Fibroblast of peridontal ligament (primary cell): ENCODE measurements around the gene NEDD4.
"Not testable (repeated sequence)": the region's sequence is repeated elsewhere in the genome, so short reads cannot be mapped to it uniquely, and the experiment has no call there.

Experiments
- DNase-seq: peaks from one replicate; pipeline ENCODE4 v3.0.0-alpha.2; 2010; ENCODE audit errors: extremely low read depth

NEDD4 gene

DNA sequence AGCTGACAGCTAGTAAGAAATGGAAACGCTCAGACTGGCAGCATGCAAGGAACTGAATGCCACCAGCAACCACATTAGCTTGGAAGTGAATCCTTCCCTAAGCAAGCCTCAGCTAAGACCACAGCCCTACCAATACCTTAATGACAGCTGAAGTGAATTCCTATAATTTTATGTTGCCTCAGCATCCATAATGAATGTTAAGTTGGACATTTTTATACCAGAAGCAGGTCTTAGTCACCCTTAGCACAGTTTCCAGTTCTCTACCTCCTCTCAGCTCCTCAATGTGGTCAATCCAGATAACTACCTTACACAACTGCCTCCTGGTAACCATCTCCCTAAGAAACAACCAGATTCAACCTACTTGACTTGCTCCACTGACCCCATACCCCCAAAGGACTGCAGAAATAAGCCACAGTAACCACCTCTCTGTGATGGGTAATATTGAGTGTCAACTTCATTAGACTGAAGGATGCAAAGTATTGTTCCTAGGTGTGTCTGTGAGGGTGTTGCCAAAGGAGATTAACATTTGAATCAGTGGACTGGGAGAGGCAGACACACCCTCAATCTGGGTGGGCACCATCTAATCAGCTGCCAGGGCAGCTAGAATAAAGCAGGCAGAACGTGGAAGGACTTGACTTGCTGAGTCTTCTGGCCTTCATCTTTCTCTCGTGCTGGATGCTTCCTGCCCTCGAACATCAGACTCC, 33.5 kb downstream of the NEDD4 start:
- peak; percentile 12 for DNase-seq

DNA sequence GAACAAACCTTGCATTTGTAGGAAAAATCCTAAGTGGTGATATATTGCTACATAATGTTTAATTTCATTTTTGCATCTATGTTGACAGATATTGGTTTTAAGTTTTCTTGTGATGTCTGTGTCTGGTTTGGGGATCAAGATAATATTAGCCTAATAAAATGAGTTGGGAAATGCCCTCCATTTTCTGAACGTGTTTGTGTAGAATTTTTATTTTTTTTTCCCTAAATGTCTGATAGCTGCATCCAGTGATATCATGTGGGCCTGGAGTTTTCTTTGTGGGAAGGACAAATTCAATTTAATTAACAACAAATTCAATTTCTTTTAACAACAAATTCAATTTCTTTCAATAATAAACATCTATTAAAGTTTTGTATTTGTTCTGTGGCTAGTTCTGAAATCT, 35.1 kb downstream of the NEDD4 start:
- no peak for DNase-seq

DNA sequence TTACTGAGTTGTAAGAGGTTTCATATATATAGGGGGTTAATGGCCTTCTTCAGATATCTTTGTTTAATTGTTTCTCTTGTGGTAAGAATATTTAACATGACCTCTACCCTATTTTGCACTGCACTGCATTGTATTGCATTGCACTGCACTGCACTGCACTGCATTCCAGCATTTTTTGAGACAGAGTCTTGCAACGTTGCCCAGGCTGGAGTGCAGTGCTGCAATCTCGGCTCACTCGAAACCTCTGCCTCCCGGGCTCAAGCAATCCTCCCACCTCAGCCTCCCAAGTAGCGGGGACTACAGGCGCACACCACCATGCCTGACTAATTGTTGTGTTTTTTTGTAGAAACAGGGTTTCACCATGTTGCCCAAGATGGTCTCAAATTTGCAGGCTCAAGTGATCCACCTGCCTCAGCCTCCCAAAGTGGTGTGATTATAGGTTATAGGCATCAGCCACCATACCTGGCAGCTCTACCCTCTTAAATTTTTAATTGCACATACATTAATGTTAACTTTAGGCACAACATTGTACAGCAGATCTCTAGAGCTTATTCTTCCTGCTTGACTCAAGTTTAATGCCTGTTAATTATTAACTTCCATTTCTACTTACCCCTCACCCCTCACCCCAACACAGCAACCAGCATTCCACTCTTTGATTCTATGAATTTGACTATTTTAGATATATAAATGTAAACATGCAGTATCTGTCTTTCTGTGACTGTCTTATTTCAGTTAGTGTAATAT, 38.4 kb downstream of the NEDD4 start:
- no peak for DNase-seq

DNA sequence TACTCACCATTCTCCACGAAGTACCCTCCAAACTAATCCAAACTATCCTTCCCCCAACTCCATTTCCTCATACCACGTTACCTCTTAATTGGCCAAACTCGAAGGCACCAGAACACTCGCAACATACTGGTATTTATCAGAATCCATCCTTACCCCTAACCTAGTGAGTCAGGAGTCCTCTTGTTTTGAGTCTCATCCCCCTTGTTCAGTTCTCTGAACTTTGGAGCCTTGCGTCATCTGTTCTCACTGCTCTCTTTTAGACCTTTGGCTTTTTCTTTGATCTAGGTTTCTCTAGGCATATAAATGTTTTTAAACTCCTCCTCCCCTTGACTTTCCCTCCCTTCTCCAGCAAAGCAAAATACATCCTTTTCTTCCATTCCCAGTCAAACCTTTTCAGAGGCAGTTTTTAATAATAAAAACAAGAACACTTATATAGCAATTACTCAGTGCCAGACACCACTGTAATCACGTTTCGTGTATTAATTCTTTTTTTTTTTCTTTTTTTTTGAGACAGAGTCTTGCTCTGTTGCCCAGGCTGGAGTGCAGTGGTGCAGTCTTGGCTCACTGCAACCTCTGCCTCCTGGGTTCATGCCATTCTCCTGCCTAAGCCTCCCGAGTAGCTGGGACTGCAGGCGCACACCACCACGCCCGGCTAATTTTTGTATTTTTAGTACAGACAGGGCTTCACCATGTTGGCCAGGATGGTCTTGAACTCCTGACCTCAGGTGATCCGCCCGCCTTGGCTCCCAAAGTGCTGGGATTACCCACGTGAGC, 40.7 kb downstream of the NEDD4 start:
- not testable (repeated sequence) for DNase-seq

DNA sequence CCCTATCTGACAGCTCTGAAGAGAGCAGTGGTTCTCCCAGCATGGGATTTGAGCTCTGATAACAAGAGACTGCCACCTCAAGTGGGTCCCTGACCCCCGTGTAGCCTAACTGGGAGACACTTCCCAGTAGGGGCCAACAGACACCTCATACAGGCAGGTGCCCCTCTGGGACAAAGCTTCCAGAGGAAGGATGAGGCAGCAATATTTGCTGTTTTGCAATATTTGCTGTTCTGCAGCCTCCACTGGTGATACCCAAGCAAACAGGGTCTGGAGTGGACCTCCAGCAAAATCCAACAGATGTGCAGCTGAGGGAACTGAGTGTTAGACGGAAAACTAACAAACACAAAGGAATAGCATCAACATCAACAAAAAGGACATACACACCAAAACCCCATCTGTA, 48.8 kb downstream of the NEDD4 start:
- not testable (repeated sequence) for DNase-seq

DNA sequence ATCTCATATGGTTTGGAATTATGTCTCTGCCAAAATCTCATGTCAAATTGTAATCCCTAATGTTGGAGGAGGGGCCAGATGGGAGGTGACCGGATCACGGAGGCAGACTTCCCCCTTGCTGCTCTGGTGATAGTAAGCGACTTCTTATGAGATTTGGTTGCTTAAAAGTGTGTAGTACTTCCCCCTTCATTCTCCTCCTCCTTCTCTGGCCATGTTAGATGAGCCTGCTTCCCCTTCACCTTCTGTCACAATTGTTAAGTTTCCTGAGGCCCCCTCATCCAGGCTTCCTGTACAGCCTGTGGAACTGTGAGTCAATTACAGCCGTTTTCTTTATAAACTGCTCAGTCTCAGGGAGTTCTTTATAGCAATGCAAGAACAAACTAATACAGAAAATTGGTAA, 51.1 kb downstream of the NEDD4 start:
- no peak for DNase-seq

DNA sequence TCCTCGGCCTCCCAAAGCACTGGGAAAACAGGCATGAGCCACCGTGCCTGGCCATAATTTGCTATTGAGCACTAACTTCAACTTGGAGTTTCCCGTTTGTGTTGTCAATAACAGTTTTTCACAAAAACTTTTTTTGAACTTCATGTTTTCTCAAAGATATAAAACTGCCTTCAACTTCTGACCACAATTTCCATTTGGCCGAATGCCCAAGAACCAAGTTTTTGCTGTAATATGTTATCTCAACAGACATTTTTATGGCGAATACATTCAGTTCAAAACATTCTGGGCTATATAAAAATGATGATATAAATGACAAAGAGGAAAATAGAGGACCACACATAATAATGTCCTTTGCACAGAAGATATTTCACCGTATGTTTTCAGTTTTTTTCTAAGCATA, 56.4 kb downstream of the NEDD4 start:
- peak; percentile 81 for DNase-seq

DNA sequence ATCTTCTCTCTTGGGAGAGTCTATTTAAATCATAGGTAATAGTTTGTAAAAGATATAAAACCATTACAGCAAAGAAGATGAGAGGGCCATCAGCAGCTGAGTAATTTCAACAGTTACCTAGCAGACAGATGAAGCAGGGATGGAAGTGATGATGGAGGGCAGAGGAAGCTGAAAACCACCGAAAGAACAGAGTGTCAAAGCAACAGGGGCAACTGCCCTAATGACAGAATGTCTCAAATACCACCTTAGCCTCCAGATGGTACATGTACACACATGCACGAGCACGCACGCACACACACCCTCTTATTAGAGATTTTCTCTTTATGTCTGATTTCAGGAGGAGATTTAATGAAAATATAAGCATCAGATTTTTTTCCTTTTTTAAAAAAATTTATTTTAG, 64.5 kb downstream of the NEDD4 start:
- no peak for DNase-seq

DNA sequence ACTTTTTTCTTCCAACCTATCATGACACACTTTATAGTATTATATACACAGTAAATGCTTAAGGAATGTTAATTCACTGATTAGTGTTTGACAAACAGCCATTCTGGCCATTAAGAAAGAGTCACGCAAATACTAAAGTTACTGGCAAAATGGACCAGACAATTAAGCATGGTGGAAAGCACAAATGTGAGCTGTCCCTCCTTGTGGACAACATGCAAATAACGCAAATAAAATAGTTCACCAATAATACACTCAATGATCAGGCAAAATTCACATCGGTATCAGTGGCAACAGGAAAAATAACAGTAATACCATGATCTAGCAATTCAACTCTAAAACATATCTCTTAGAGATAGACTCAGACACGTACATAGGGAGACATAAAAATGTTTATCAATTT, 71.7 kb downstream of the NEDD4 start:
- no peak for DNase-seq

DNA sequence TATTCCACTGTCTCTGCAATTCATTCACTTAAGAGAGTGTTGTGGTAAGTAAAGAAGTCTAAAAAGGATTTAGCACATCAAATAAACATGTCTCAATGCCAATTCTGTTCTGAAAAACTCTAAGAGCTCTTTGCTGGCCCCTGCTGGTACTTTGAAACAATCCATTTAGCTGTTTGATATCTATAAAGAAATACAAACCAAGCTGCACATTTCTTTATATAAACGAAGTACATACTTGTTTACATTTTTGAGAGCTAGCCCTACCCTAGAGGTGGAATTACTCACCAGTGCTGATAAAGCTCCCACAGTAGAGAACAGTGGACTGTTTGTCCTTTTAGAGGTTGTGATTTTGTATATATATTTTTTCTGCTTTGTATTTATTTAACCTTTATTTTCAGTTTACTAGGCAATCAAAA, 75.5 kb downstream of the NEDD4 start:
- DNase-seq = peak; percentile 98

DNA sequence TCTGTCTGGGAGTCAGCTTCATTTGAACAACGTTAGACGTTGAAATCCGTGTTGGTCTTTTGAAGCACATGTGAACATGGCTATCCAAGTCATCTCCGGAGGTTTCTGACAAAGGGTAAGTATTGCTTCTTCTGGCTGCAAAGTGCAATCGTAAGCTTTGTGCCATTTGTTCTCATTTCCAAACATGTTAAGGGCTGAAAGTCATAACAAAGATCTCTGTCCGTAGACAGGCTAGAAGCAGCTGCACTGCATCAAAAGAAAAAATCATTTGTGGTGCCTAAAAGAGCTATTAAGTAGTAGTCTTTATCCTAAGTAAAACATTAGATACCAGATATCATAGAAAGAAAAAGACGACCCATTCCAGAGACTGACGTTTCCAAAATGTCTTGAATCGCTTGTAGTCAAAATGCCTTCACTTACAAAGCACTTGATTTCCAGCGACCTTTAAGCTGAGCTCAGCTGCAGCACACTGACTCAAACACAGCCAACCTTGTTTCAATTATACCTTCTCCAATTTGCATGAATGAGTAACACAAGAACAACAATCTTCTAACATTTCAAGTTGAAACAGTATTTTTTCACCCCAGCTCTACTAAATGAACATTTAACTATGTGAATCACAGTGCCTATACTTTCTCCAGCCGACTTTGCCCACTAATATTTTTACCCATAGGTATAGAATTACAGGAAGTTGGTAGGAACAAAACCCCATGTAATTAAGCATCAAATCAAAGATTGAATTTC, 76.6 kb downstream of the NEDD4 start:
- DNase-seq = peak; percentile 92

DNA sequence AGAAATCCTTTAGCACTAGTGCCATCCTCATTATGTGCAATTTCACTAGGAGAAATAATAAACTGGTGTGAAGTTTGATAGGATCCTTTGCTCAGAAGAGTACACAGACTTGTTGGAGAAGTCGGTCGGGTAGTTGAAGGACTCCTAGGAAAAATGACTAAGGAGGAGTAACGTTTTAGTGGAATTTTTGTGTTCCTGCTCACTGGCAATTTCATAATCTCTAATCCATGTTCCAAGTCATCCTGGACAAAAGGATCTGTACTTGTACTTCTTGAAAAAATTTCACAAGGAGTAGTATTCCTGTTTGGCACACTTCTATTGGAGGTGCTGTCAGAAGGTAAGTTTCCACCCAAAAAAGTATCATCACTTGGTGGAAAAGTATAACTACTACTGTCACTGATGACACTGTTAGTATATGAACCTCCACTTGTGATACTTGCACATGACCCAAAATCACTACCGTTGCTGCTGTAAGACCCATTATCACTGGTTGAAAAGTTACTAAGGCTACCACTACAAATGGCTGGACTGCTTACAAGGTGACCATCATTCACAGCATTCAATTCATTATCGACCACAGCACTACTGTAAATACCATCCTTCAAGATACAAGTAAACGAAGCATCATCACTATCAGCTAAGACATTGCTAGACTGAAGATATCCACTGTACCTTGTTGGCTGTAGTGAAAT, 77.4 kb downstream of the NEDD4 start:
- peak; percentile 63 for DNase-seq

DNA sequence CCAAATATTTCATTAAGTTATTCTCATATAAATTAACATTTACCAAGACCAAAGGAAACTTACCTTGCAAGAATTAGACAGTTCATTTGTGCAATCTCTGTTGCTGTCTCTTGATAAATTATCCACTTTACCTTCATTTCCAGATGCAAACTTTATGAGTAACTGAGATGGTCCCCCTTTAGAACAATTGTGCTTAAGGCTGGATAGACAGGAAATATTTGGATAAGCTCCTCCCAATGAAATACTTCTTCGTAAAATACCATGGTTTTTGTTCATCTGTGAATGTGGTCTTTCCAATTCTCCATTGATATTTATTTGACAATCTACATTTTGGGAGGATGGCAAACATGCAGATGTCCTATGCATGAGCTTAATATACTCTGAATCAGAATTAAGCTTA, 78.2 kb downstream of the NEDD4 start:
- peak; percentile 35 for DNase-seq

DNA sequence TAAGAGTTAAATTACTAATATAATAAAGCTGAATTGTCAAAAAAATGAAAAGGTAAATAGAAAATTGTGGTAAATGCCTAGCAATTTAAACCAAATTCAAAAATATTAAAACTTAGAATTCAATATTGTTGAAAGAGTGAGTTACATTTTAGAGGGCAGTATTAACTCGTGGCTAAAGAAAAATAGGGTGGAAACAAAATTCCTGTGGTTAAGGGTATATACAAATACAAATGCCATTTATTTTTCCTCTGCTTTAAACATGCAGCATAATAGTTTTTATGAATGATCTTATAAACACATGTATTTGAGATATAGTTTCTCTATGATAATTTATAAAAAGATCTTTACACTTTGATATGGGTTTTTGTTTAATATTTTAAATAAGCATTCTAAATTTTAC, 79.0 kb downstream of the NEDD4 start:
- DNase-seq = peak; percentile 62

DNA sequence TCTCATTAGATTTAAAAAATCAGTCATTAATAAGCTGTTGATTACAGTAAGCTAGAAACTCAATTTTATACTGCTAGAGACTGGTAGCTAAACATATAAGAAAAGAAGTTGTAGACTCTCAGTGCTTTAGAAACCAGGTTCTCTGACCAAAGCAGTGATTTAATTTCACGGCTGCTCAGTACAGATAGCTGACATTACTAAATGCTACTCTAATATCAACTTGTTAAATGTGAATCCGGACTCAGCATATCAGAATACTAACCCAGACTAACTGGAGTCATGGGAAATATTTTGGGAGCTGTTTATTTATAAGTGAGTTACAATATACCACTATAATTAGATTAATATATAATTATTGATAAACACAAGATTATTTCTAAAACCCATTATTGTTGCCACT, 80.4 kb downstream of the NEDD4 start:
- DNase-seq = no peak

DNA sequence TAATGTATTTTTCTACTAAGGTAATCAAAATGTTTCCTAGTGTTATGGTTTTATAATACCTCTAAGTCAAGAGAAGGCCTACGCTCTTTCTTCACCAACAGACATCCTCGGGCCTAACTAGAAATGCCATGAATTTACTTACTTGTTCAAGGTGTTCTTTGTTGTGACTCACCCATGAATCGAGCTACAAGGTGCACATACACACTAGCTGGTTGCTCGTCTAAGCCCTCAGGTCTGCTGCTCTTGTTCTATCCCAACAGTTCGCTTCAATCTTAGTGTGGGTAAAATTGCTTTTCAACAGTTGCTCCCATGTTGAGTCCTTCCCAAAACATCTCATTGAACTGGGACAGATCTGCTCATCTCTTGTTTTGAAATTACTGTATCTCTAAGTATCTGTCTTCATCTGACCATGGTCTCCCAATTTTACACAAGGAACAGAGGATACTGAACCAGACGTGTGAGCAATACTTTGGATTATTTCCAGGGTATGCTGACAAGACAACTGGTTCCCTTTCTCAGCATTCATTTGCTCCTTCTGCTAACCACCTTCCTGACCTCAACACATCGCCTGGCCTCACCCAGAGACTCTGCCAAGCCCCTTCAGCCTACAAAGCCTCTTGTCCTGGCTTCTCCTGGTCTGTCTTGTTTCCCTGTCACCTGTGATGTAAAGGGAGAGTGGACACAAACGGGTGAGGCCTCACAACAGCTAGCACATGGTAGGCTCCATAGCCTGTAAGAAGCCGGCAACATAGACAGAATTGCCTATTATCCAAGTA, 84.2 kb downstream of the NEDD4 start:
- peak; percentile 32 for DNase-seq

DNA sequence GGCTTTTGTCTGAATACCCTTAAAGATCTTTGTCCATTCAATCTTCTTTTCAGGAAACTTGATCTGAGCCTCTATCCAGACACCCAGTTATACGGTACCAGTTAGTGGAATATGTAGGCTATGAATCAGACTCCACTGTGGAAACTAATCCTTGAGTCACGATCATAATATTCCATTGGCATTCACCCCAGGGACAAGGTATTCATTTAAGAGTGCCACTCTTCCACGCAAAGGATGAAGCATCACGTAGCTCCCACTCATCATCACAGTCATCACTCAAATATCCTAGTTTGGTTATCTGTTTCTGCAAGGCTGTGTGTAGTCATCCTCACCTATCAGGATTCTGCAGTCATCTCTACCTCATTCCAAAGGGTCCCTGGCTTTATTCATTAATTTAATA, 85.6 kb downstream of the NEDD4 start:
- peak; percentile 97 for DNase-seq

DNA sequence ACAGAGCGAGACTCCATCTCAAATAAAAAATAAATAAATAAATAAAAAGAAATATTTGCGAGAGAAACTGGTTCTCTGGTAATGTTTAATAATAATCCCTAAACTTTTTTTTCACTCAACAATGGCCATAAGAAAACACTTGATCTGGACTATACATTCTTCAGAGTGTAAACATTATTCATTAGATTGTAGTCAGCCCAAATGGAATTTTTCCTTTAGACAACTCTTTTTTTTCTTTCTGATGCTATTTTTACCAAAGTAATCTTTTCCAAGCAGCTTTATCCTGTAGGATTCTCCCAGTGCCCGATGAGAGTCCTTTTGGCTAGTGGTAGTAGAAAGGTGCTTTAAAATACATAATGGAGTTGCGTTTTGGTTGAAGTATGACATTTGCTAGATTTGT, 90.4 kb downstream of the NEDD4 start:
- no peak for DNase-seq

DNA sequence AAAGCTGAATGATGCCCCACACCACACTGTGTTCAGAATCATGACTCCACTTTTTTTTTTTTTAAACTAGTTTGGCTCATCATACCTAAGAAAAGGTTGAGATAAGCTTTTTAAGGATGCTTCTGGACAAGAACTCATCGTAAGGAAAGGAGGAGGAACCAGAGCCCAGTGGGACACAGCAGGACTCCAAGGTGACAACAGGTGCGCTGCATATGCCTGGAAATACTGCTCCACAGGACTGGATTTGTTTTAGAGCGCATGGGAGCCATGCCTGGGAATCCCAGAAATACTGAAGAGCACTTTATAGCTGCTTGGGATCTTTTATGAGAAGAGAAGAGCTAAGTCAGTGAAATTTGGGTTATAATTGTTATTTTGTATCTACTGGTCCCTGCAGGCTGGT, 93.4 kb downstream of the NEDD4 start:
- DNase-seq = no peak

DNA sequence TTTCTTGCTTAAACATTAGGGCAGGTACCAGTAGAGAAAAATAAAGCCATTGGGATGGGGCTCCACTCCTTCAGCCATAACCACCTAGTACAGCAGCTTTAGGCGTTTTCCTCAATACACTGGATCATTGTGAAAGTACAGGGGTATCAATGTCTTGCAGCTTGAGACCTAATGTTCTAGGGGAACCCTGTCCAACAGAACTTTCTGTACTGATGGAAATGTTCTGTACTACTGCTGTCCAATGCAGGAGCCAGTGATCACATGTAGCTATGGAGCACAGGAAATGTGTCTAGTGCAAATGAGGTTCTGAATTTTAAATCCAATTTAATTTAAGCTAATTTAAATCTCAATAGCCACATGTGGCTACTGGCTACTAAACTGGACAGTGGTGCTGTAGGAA, 93.9 kb downstream of the NEDD4 start:
- DNase-seq = no peak
